A549 (cell line): Measurements from ENCODE around the gene ATP10B.

Source experiments
- CHD2 ChIP-seq: fragments of 150-350 bp; IDR thresholded peaks from 2 replicates; pipeline ENCODE4 v1.6.1; 2014; ENCODE audit warnings: low read length; ENCODE audit not compliant: partially characterized antibody
- CTCF ChIP-seq: fragments of >200 bp; sonication (Bioruptor Twin); formaldehyde crosslinking; IDR thresholded peaks from 3 replicates; pipeline ENCODE4 v1.5.1; 2016
- HOXB5 ChIP-seq: fragments of 250-450 bp; sonication (Bioruptor Pico); IDR thresholded peaks from 2 replicates; pipeline ENCODE4 v1.5.0; 2020; ENCODE audit warnings: mild to moderate bottlenecking, moderate library complexity
- MAFK ChIP-seq: fragments of 450-650 bp; IDR thresholded peaks from 2 replicates; pipeline ENCODE4 v1.6.1; 2014; ENCODE audit not compliant: partially characterized antibody
- MAX ChIP-seq: IDR thresholded peaks from 2 replicates; pipeline ENCODE4 v1.6.1; 2012

- no peak for TF ChIP-seq MAFK
- TF ChIP-seq CTCF: no peak
- no peak for TF ChIP-seq MAX
- TF ChIP-seq HOXB5: no peak
- no peak for TF ChIP-seq CHD2
These were observed 18.2 kb downstream of the ATP10B start for GRCh38 chr5:160833806-160834205.
